K562 (cell line): ENCODE measurements around the gene ATF1. TPM values are rescaled to one million over a fixed set of nuclear protein-coding genes. Genes with fewer than 3 reads are reported as not detected.

Experiments
- BCL6 ChIP-seq: fragments of 250-450 bp; sonication (Bioruptor Pico); IDR thresholded peaks from 2 replicates; pipeline ENCODE4 v1.4.0; 2020
- CHD1 ChIP-seq: fragments of 200-600 bp; sonication (generic); IDR thresholded peaks from one replicate; pipeline ENCODE4 v1.6.1; 2012; ENCODE audit warnings: mild to moderate bottlenecking, moderate library complexity, low read length, inconsistent platforms
- DMBX1 ChIP-seq: fragments of 250-450 bp; sonication (Bioruptor Pico); IDR thresholded peaks from 2 replicates; pipeline ENCODE4 v1.8.0; 2022; ENCODE audit warnings: inconsistent platforms, mild to moderate bottlenecking, moderate library complexity, borderline replicate concordance
- EGR1 ChIP-seq: fragments of 450-650 bp; conservative IDR thresholded peaks from 2 replicates; pipeline ENCODE4 v1.6.1; 2017; ENCODE audit warnings: mild to moderate bottlenecking
- KAT8 ChIP-seq: fragments of 450-650 bp; IDR thresholded peaks from 2 replicates; pipeline ENCODE4 v1.6.1; 2016; ENCODE audit warnings: low read depth, mild to moderate bottlenecking
- PKNOX1 ChIP-seq: fragments of 450-650 bp; IDR thresholded peaks from 2 replicates; pipeline ENCODE4 v1.6.1; 2016
- POLR3G ChIP-seq: IDR thresholded peaks from 2 replicates; pipeline ENCODE4 v1.6.1; 2011; ENCODE audit not compliant: insufficient read length, insufficient replicate concordance; ENCODE audit errors: extremely low read depth
- RBM17 ChIP-seq: fragments of 200-400 bp; formaldehyde crosslinking; IDR thresholded peaks from 2 replicates; pipeline ENCODE4 v1.6.1; 2017; ENCODE audit warnings: low read depth, mild to moderate bottlenecking, low read length, borderline replicate concordance
- SMAD1 ChIP-seq: fragments of 150-350 bp; IDR thresholded peaks from 2 replicates; pipeline ENCODE4 v1.6.1; 2014; ENCODE audit warnings: low read length, low read depth; ENCODE audit not compliant: partially characterized antibody
- TCF7 ChIP-seq: sonication (generic); IDR thresholded peaks from 2 replicates; pipeline ENCODE4 v1.6.1; 2016; ENCODE audit warnings: antibody characterized with exemption, borderline replicate concordance
- VEZF1 ChIP-seq: fragments of 200-800 bp; sonication (Bioruptor generic); IDR thresholded peaks from 2 replicates; pipeline ENCODE4 v1.6.1; 2017; ENCODE audit warnings: missing genetic modification characterization, missing compliant biosample characterization
- ZC3H4 ChIP-seq: sonication (generic); formaldehyde crosslinking; IDR thresholded peaks from 2 replicates; pipeline ENCODE4 v1.9.0; 2021; ENCODE audit warnings: missing genetic modification reagents, borderline replicate concordance
- ZNF217 ChIP-seq: sonication (generic); formaldehyde crosslinking; IDR thresholded peaks from 2 replicates; pipeline ENCODE4 v1.8.0; 2022; ENCODE audit warnings: mild to moderate bottlenecking, missing genetic modification reagents
- ZNF444 ChIP-seq: fragments of 250-450 bp; sonication (Bioruptor Pico); IDR thresholded peaks from 2 replicates; pipeline ENCODE4 v1.4.0; 2020; ENCODE audit warnings: mild to moderate bottlenecking, moderate library complexity
- ZNF583 ChIP-seq: fragments of 250-450 bp; sonication (Bioruptor Pico); IDR thresholded peaks from 2 replicates; pipeline ENCODE4 v1.4.0; 2020
- ZNF639 ChIP-seq, 2 experiments: fragments of 200-800 bp in 1 of 2; sonication (Bioruptor generic) in 1 of 2; sonication (generic) in 1 of 2; formaldehyde crosslinking in 1 of 2; IDR thresholded peaks in 1 of 2; conservative IDR thresholded peaks in 1 of 2; 2 replicates each; pipeline versions ENCODE4 v1.5.0 to v1.6.1; 2016 to 2020; ENCODE audit warnings: missing compliant biosample characterization in 1 of 2, missing genetic modification characterization in 1 of 2, missing genetic modification reagents in 1 of 2
- ZNF655 ChIP-seq: fragments of 250-450 bp; sonication (Bioruptor Pico); IDR thresholded peaks from 2 replicates; pipeline ENCODE4 v1.5.0; 2021
- ZNF764 ChIP-seq: fragments of 250-450 bp; sonication (Bioruptor Pico); IDR thresholded peaks from 2 replicates; pipeline ENCODE4 v1.4.0; 2020; ENCODE audit warnings: low read depth, mild to moderate bottlenecking, moderate library complexity
- ZNF785 ChIP-seq: fragments of 250-450 bp; sonication (Bioruptor Pico); IDR thresholded peaks from 2 replicates; pipeline ENCODE4 v1.4.0; 2020; ENCODE audit warnings: mild to moderate bottlenecking
- polyA plus RNA-seq, 8 experiments: library from polyadenylated mRNA; depleted of rRNA in 4 of 8; stranded (reverse) in 5 of 8; unstranded in 3 of 8; fragments of >200 nt; fragmentation: Nextera tagmentation in 2 of 8; fragmentation: Illumina TruSeq in 1 of 8; extraction: Ambion mirVana in 2 of 8; extraction: Trizol in 1 of 8; gene quantifications; 2 replicates each; pipeline versions ENCODE4 v1.2.1 to v1.2.3, GENCODE V29; 2011 to 2014; ENCODE audit warnings: inconsistent platforms in 1 of 8, missing spikeins in 1 of 8
- total RNA-seq, 7 experiments: library from RNA; depleted of rRNA in 6 of 7; stranded (reverse); fragments of >200 nt in 6 of 7; fragmentation: Illumina TruSeq in 2 of 7; extraction: Trizol in 2 of 7; gene quantifications; 2 replicates each; pipeline versions ENCODE4 v1.2.1 to v1.2.3, GENCODE V29; 2011 to 2021; ENCODE audit warnings: low replicate concordance in 1 of 7
- TF ChIP-seq, protein P1 (sequence below): sonication (generic); formaldehyde crosslinking; IDR thresholded peaks from 2 replicates; pipeline ENCODE4 v1.8.0; 2022; ENCODE audit warnings: mild to moderate bottlenecking, missing genetic modification reagents
- TF ChIP-seq, protein P2 (sequence below): fragments of 450-650 bp; IDR thresholded peaks from 2 replicates; pipeline ENCODE4 v1.6.1; 2016; ENCODE audit warnings: low read depth, mild to moderate bottlenecking, moderate library complexity

The ATF1 gene
- total and polyA plus RNA-seq, 9 of the 15 experiments (the other 6 are each of a cell fraction or from before 2014, with no cell fraction given) = 19.8 to 83.5 (median 51.4) TPM

GRCh38 chr12:50765095-50765911 is 1.4 kb downstream of the ATF1 start (continued):
- TF ChIP-seq, protein P1, sequence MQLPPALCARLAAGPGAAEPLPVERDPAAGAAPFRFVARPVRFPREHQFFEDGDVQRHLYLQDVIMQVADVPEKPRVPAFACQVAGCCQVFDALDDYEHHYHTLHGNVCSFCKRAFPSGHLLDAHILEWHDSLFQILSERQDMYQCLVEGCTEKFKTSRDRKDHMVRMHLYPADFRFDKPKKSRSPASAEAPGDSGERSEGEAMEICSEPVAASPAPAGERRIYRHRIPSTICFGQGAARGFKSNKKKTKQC (CRISPR knock-in tag) = no peak
- TF ChIP-seq VEZF1 (0 out of 2 replicates have a peak, but pooled peaks have one; percentile 26), CHD1 (no peak), ZNF217 (CRISPR knock-in tag) (no peak), ZNF639 (CRISPR knock-in tag; conservative IDR thresholded peaks at IDR 0.05 in 1 of 2, IDR thresholded peaks at IDR 0.05 in 1 of 2) (no peak), POLR3G (no peak), SMAD1 (no peak), KAT8 (no peak), TCF7 (no peak), BCL6 (no peak), EGR1 (no peak), ZNF785 (no peak), ZNF655 (CRISPR knock-in tag) (no peak), RBM17 (no peak), ZNF764 (CRISPR knock-in tag) (no peak), DMBX1 (CRISPR knock-in tag) (no peak), ZC3H4 (no peak), ZNF583 (no peak), PKNOX1 (no peak; the same call in 1 of the 2 replicates), ZNF444 (CRISPR knock-in tag) (no peak)
- TF ChIP-seq, protein P2, sequence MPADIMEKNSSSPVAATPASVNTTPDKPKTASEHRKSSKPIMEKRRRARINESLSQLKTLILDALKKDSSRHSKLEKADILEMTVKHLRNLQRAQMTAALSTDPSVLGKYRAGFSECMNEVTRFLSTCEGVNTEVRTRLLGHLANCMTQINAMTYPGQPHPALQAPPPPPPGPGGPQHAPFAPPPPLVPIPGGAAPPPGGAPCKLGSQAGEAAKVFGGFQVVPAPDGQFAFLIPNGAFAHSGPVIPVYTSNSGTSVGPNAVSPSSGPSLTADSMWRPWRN = no peak
